Measurements from ENCODE around the gene RPS21. TPM values are rescaled to one million over a fixed set of nuclear protein-coding genes. Genes with fewer than 3 reads are reported as not detected.
"Not testable (repeated sequence)": the region's sequence is repeated elsewhere in the genome, so short reads cannot be mapped to it uniquely, and the experiment has no call there.

The RPS21 gene
- polyA plus RNA-seq, 4 donors = 715 to 1,000 (median 769) TPM

DNA sequence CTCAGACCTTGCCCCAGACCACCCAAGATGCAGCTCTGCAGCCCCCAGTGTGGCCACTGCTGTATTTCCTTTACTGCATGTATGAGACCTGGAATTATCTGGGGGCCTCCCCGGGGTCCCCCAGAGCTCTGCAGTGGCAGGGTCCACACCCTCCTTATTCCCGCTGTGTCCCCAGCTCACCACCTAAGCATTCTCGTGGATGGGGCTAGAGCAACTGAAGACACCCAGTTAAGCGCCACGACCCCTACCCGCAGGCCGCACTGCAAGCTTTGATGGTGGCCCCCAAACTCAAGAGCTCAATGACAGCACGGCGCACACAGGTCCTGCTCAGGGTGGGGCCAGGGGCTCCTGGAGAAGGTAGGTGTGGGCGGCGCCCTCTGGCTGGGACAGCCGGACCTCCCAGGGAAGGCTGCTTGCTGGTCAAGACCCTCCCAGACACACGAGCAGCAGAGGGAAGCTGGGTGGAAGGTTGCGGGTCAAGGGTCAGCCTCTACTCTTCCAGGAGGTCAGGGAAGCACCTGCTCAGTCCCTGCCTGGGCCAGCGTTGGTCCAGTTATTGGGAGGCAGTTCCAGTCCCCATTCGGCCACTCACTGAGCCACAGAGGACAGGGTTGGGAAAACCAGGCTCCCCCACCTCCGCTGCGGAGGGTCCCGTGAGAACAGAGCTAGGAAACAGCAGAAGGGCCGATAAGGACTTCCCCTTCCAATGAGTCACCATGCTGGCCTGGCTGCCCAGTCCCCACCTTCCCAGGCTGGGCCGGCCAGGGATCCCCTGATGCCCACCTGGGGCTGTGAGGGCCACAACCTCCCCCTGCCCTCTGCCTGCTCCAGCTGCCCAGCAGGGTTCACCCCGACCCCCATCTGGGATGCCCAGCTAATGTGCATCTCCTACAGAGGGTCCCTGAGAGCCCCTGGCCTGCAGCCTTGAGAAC, 22.7 kb upstream of the RPS21 start:
- DNase-seq (ENCODE audit: low read depth in 4 of 4, low spot score in 3 of 4) = no peak

DNA sequence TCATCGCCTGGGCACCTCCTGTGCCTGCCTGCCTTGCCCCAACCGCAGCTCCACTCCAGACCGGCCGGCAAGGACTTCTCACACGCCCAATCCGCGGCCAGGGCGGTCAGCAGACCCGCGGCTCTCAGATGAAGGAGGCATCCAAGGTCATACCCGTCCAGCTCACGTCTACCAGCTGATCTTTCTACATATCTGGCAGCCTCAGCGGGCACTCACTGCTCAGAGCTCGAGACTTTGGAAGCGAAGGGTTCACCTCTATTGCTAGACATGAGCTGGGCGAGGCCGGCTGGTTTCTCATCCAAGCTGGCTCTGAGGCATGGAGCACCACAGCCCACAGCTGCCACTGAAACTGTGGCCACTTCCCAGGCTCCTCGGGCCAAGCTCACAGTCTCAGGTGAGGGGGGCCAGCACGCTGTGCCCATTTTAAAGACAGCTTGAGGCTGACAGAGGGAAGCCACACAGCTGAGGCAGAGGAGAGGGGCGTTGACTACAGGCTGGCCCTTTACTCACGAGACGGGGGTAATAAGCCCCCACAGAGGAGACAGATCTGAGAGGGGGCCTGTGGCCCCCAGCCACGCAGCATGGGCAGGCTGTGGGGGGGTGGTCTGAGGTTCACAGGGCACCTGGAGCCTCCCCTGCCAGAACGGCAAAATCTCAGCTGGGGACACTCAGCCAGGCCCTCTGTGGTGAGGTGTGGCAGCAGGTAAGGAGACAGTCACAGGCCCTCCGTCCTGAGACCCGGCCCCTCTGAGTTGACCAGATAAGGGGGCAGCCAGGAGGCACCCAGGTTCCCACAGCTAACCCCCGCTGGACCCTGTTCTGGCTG, 21.8 kb upstream of the RPS21 start:
- no peak for DNase-seq (ENCODE audit: low read depth in 4 of 4, low spot score in 3 of 4)

GRCh38 chr20:62365814-62366369, 21.0 kb upstream of the RPS21 start:
- no peak for DNase-seq (ENCODE audit: low read depth in 4 of 4, low spot score in 3 of 4)

DNA sequence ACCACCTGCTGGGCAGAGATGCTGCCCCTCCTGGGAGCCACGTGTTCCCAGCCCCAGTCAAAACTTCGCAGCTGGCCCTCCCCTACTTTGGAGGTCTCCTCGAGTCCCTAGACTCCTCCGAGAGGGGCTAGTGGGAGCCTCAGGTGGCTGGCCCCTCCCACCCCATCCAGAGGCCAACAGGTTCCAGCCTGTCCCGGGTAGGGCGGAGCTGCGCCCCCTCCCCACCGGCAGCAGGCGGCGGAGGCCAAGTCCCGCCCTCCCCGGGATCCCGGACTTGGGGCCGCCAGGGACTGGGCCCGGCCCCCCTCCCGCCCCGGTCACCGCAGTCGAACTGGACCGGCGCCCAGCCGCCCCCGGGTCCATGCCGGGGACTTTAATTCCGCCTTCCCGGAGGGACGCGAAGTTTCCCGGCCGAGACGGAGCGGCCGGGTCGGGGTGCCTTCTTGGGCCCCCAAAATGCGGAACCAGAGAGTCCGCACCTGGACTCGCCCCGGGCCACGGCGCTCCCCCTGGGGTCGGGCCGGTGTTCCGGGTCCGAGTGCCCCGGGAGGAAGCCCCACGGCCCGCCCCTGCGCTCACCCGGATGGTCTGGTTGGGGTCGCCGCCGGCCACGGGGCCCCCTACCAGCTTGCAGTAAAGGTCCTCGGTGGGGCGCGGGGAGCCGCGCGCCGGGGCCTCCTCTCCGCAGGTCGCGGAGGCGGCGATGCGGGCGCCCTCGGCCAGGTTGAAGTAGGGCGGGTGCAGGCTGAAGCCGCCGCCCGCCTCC, 20.4 kb upstream of the RPS21 start:
- no peak for DNase-seq (ENCODE audit: low read depth in 4 of 4, low spot score in 3 of 4)

DNA sequence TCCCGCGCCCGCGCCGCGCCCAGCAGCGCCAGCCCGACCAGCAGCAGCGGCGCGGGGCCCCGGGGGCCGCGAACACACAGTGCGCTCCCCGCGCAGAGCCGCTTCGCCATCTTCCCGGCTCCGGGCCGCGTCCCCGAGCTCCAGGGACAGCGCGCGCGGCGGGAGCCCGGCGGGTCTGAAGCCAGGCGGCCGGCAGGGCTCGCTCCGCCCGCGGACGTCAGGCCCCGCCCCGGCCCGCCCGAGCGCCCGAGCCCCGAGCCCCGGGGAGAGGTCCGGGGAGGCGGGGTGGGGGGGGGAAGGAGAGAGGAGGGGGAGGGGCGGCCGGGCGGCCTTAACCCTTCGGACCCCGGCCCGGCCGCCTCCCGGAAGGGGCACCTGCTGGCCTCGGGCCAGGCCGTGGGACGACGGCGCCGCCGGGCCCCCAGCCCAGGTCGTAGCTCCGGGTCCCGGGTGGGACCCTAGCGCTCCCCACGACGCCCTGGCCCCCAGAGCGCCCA, 19.7 kb upstream of the RPS21 start, which contains the start of gene LAMA5:
TSS of gene LAMA5 (minus strand) at position 177 of the 497 bp plus-strand sequence. CDS start at position 110, 67 bp downstream.
- no peak for DNase-seq (ENCODE audit: low read depth in 4 of 4, low spot score in 3 of 4)

- DNase-seq (ENCODE audit: low read depth in 4 of 4, low spot score in 3 of 4) = no peak
Measured at GRCh38 chr20:62367633-62368391, 19.1 kb upstream of the RPS21 start.

DNA sequence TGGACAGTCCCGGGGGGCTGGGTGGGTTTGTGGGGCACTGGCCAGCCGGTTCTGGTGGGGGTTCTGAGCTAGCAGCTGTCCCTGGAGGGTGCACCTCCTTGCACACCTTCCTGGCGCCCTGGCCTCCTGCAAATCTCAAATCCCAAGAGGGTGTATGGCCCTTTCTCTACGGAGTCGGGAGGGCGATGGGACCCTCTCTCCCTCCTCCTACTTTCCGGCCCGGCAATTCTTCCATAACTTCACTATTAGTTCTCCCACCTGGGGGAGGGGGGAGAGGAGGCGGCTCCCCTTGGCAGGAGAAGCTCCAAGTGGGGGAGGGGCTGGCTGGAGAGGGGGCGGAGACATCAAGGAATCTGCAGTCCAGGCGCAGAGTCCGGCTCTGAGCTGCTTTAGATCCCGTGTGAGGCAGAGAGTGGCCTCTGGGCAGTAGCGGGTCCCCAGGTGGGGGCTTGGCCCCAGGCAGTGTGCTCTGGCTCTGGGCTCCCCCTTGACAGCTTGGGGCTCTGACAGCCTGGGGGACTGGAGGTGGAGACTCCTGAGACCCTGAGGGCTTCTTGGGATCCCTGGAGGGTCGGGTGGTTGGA, 18.4 kb upstream of the RPS21 start:
- DNase-seq (ENCODE audit: low read depth in 4 of 4, low spot score in 3 of 4) = no peak

DNA sequence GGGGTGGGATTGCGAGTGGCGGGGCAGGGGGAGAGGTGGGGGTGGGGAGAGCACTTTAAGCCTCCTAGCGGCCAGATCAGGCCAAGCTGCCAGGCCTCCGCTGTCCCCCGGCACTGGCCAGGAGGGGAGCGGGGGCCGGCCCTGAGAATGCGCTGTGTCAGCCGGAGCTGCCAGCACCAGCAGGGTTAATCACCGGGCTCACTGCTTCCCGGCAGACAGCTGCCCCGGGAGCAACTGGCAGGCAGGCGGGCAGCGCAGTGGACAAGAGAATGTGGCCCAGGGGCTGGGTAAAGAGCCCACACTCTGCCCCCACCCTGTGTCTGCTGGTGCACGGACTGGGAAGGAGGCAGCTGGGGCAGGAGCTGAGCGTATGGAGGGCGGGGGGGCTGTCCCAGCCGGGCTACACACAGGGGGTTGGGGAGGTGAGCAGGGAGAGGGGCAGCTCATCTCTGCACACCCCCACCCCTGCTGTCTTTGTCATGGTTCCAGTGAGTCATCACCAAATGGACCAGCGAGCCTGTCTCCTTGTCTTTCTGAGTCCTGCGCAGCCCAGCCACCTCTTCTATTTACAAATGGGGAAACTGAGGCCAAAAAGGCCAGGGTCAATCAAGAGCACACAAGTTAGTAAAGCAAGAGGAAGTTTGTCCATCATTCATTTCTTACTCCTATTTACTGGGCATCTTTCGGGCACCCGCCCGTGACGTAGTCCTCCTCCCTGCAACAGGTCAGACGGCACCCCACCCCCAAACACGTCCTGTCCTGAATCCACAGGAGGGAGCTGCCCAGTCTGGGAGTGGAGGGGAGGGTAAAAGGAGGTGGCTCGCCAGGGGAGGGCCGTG, 17.7 kb upstream of the RPS21 start:
- no peak for DNase-seq (ENCODE audit: low read depth in 4 of 4, low spot score in 3 of 4)

- DNase-seq (ENCODE audit: low read depth in 4 of 4, low spot score in 3 of 4) = no peak
Measured at GRCh38 chr20:62369815-62370114, 17.1 kb upstream of the RPS21 start.

DNA sequence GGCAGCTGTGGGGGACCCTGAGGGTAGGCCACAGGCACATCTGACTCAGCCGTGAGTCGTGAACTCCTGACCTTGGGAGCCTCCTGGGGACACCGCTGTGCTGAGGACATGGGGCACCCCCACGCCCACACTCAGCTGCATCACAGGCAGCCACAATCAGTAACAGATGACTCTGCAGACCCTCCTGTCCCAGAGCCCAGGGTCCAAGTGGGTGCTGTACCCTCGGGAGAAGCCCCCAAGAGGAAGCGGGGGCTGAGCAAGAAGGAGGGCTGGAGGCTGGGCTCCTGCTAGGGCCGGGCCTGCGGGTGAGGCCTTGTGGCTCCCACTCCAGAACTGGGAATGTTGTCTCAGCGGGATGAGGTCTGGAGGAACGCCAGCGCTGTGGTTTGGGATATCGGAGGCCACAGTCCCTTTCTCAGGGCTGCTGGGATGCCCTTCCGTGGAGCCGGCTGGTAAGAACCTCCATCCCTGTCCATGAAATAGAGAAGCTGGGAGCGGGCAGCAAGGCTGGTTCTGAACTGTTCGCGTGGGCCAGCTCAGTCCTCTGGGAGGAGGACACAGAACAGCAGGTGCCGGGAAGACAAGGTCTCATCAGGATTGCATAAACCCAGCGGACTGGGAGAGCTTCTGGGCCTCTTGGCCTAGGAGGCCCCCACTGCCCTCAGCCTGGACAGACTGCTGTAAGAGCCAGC, 16.6 kb upstream of the RPS21 start:
- no peak for DNase-seq (ENCODE audit: low read depth in 4 of 4, low spot score in 3 of 4)

DNA sequence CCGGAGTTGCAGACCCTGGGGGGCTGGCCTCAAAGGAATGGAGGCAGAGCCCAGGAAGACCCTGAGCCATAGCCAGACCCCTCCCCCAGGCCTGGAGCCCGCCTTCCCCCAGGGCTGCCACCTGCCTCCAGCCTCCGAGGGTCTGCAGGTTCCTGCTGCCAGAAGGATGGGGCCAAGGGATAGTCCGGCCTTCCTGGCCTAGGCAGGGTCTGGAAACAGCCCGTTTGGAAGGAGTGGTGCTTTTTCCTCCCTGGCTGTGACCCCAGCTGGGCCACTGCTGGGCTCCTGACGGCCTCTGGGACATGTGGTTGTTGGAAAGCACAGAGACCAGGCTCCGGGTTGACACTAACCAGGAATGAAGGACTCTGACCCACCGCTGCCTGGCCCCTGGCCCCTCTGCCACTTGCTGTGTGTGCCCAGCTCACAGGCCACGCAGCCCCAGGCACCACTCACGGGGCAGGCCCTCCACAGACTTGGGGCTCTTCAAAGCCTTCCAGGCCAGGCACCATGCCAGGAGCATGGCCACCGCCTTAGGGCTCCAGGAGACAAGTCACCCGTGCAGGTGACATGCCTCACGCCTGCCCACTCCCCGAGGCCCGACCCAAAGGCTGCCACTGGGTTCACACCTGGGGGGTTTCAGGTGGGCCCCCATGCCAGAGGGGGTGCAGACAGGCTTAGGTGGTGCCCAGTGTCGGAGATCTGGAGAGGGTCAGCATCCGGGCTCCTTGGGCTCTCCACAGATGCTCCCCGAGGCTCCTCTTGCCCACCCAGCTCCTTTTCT, 15.9 kb upstream of the RPS21 start:
- DNase-seq (ENCODE audit: low read depth in 4 of 4, low spot score in 3 of 4) = no peak

DNA sequence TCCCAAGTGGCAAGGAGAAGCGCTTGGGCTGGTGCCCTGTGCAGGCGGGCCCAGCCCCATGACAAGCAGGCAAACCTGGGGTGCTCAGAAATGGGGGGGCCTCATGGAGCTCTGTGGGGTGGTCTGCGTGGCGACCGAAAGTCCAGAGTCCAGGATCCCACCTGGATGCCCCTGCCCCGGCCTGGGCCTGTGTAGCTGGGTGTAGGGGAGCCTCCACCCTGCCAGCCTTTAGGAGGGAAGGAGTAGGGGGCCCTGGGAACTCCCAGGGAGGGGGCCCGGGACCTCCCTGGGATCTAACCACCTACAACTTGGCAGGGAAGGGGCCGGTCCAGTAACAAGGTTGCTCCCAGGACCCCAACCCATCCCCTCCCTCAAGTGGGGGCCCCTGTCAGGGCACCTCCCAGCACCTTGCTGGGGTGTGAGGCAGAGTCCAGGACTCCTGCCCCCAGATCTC, 15.3 kb upstream of the RPS21 start:
- no peak for DNase-seq (ENCODE audit: low read depth in 4 of 4, low spot score in 3 of 4)

DNA sequence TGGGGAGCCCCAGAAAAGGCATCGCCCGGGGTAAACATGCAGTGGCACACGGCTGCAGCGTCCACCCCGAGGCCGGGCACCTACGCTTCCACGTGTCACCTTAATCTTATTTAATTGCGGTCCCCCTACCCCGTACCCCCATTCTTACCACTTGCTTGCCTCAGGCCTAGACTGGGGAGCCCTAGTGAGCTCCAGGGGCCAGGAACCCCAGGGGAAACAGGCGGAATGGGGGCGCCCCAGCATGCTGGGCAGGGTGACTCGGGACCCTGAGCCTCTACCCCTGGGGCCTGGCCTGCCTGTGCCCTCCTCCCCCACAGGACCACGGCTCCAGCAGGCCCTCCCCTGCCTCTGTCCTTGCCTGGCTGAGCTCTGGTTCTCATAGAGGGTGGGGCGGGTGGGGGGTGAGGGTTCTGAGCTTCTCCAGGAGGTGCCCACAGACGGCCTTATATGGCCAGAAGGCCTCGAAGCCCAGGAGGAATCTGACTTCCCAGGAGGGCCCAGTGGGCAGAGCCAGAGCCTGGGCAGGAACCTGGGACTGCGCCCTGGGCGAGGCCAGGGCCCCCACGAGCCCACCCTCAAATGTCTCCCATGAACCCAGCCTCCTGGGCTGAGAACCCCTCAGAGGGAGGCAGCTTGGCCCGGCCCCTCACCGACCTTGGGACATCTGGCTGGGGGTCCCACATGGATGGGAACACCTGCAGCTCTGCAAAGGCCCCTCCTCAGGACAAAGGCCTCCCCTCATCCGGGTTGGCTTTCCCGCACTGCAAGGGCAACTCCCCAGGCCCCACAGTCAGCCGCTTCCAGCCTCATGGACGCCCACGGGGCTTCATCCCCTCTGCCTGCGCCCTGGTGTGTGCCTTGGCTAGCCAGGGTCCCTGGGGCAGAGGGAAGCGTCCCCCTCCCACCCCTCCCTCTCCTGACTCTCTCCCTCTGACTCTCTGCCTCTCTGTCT, 14.6 kb upstream of the RPS21 start:
- no peak for DNase-seq (ENCODE audit: low read depth in 4 of 4, low spot score in 3 of 4)

DNA sequence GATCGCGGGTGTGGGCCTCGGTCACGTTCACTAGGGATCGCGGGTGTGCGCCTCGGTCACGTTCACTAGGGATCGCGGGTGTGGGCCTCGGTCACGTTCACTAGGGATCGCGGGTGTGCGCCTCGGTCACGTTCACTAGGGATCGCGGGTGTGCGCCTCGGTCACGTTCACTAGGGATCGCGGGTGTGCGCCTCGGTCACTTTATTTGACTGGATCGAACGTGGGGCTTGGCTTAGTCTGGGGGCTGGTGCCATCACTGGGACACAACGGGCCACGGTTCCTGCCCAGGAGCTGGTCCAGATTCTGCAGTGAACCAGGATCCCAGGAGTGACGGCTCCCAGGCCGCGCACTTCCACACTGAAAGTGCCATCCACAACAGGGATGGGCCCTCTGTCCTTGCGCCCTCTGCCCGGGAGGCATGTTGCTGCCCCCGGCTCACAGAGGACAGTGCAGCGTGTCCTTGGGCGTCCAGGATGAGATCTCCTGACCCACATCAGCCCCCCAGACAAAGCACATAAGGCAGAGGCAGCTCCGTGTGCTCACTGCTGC, 13.2 kb upstream of the RPS21 start:
- not testable (repeated sequence) for DNase-seq (ENCODE audit: low read depth in 4 of 4, low spot score in 3 of 4)

DNA sequence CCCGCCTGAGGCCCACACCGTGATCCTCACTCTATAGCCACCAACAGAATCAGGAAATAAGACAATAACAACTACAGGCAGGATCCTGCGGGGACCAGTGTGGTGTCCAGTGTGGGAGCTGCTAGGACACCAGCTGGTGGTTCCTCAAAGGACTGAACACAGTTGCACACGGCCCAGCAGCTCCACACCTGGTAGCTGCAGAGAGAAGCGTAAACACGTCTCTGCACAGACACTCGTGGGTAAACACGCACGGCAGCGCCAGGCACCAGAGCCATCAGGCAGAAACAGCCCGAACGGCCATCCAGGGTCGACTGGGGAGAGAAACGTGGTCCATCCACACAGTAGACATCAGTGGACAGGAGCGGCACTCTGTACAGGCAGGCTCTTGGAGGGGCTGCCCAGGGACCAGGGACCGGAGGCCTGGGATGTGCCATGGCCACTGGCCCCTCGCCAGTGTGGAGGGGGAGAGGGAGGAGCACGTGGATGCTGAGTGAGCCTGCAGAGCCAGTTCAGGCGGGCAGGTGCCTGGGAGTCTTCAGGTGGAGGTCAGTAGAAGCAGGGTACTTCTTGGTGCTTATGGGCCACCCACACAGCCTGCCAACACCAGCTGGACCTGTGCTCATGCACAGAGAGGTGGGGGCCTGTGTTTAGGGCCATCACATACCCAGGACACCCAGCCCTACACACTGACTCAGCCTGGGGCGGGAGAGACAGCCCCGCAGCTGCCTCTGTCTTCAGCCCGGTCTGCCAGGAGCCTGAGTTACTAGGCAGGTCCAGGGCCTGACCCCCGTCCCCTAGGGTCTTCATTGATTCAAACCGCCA, 12.4 kb upstream of the RPS21 start:
- DNase-seq (ENCODE audit: low read depth in 4 of 4, low spot score in 3 of 4) = no peak

Measured in left renal pelvis (tissue), 4 donors.